Activated B cell treated with CpG ODN at 0.5 μM for 24 hours (primary cell): ENCODE measurements around the gene RXRB. TPM values are rescaled to one million over a fixed set of nuclear protein-coding genes. Genes with fewer than 3 reads are reported as not detected.

Source experiments
- ATAC-seq: fragments of 200-7000 bp; cut with Tn5 transposase; one replicate; pipeline ENCODE4 v1.10.0; 2021; ENCODE audit warnings: low read depth, mild to moderate bottlenecking, moderate library complexity
- CTCF ChIA-PET: fragments of 350-600 bp; sonication (Branson Sonifier 250); formaldehyde crosslinking; loops from one replicate; lab custom pipeline; 2021; ENCODE audit warnings: antibody characterized with exemption; lab: Charles Lee
- POLR2A ChIA-PET: fragments of 350-600 bp; sonication (Branson Sonifier 250); formaldehyde crosslinking; loops from one replicate; lab custom pipeline; 2021; ENCODE audit warnings: antibody characterized with exemption; lab: Charles Lee
- DNase-seq: peaks from one replicate; pipeline ENCODE4 v3.0.0; 2022
- H3K27ac Mint-ChIP-seq: one replicate; pipeline ENCODE4 v1.8.0; 2020; ENCODE audit warnings: mixed read lengths
- H3K27me3 Mint-ChIP-seq: one replicate; pipeline ENCODE4 v1.8.0; 2021; ENCODE audit warnings: mixed read lengths
- H3K36me3 Mint-ChIP-seq: one replicate; pipeline ENCODE4 v1.8.0; 2021; ENCODE audit warnings: low read depth, mixed read lengths
- H3K4me1 Mint-ChIP-seq: one replicate; pipeline ENCODE4 v1.8.0; 2021; ENCODE audit warnings: mixed read lengths
- H3K4me3 Mint-ChIP-seq: one replicate; pipeline ENCODE4 v1.8.0; 2020; ENCODE audit warnings: mild to moderate bottlenecking, mixed read lengths
- H3K9me3 Mint-ChIP-seq: one replicate; pipeline ENCODE4 v1.8.0; 2020; ENCODE audit warnings: mixed read lengths
- CTCF ChIP-seq: fragments of 200-600 bp; IDR thresholded peaks from one replicate; pipeline ENCODE4 v1.8.0; 2022; ENCODE audit warnings: antibody characterized with exemption, mild to moderate bottlenecking
- intact Hi-C: fragments of 100-400 bp; cut with micrococcal nuclease; formaldehyde crosslinking; loops from one replicate; pipeline ENCODE4 v1.15.1; 2024
- total RNA-seq: library from RNA; stranded (reverse); gene quantifications from 2 replicates; pipeline ENCODE4 v1.2.3, GENCODE V29; 2022

The RXRB gene
- total RNA-seq, 1 donor from 2014 or later, result 74.3 TPM

- intact Hi-C loops, result loop anchor here (1.0 to 2.0 kb wide), 2 partner anchors 14 to 15 kb away; partner anchors contain the start of gene RING1
- Mint-ChIP-seq H3K27me3 (peaks cover 18% of the 10 kb centered on the region), H3K36me3 (peaks cover 41% of the 10 kb centered on the region), H3K4me3 (peak overlapping the region; percentile 60), H3K9me3 (no peaks in the 10 kb centered on the region), H3K27ac (no peak overlapping the region), H3K4me1 (peaks cover 38% of the 10 kb centered on the region)
- DNase-seq (no peak), ATAC-seq (no peak)
- CTCF ChIA-PET, result no interaction called here
- POLR2A ChIA-PET, result interaction anchor here (0.8 kb wide), 2 partner anchors 10 to 15 kb away, joined by 3 read pairs; partner anchors contain the start of gene RING1
- TF ChIP-seq CTCF, result no peak
Observed at GRCh38 chr6:33193619-33194018, 6.8 kb downstream of the RXRB start.

GRCh38 chr6:33192671-33193602, 7.5 kb downstream of the RXRB start:
- no peak overlapping the region for H3K27ac Mint-ChIP-seq
- peaks cover 38% of the 10 kb centered on the region for H3K36me3 Mint-ChIP-seq
- intact Hi-C loops, result loop anchor here (1.0 to 2.0 kb wide), 2 partner anchors 14 to 16 kb away; partner anchors contain the start of gene RING1
- no peak for TF ChIP-seq CTCF
- H3K4me3 Mint-ChIP-seq, result peak overlapping the region; percentile 82
- DNase-seq (peak; percentile 42), ATAC-seq (peak; percentile 48)
- peaks cover 31% of the 10 kb centered on the region for H3K4me1 Mint-ChIP-seq
- ChIA-PET CTCF (no interaction called here), POLR2A (interaction anchor here (0.8 kb wide), 2 partner anchors 9 to 15 kb away, joined by 3 read pairs; partner anchors contain the start of gene RING1)
- H3K27me3 Mint-ChIP-seq, result peaks cover 23% of the 10 kb centered on the region
- H3K9me3 Mint-ChIP-seq, result no peaks in the 10 kb centered on the region

GRCh38 chr6:33192105-33192646, 8.3 kb downstream of the RXRB start, which contains the start of gene COL11A2:
TSS of gene COL11A2 (minus strand) at chr6:33192467. CDS start at chr6:33192240, 227 bp downstream.
- TF ChIP-seq CTCF, result no peak
- Mint-ChIP-seq H3K27me3 (peaks cover 29% of the 10 kb centered on the region), H3K9me3 (no peaks in the 10 kb centered on the region), H3K4me1 (peaks cover 27% of the 10 kb centered on the region), H3K36me3 (peaks cover 31% of the 10 kb centered on the region), H3K27ac (no peak within 1 kb of the TSS), H3K4me3 (peak within 1 kb of the TSS; percentile 82)
- peak; percentile 59 for ATAC-seq
- POLR2A ChIA-PET, result interaction anchor here (0.5 to 1.1 kb wide), 4 partner anchors 8 to 221 kb away, joined by 3 read pairs; partner anchors contain the start of gene RXRB
- intact Hi-C loops, result loop anchor here (2.0 kb wide), 1 partner anchor 17 kb away; the partner anchor contains the start of gene RING1
- DNase-seq, result no peak
- CTCF ChIA-PET, result interaction anchor here (0.6 kb wide), 1 partner anchor 311 kb away, joined by 3 read pairs; no protein-coding TSS in a partner anchor

GRCh38 chr6:33191383-33192104, 8.9 kb downstream of the RXRB start:
- no peak for TF ChIP-seq CTCF
- no peak for DNase-seq
- H3K4me3 Mint-ChIP-seq, result no peak overlapping the region
- no peak for ATAC-seq
- ChIA-PET POLR2A (interaction anchor here (0.5 to 1.1 kb wide), 4 partner anchors 8 to 220 kb away, joined by 3 read pairs; partner anchors contain the start of gene RXRB), CTCF (interaction anchor here (0.6 kb wide), 1 partner anchor 311 kb away, joined by 3 read pairs; no protein-coding TSS in a partner anchor)
- intact Hi-C loops, result loop anchor here (2.0 kb wide), 1 partner anchor 17 kb away; the partner anchor contains the start of gene RING1
- H3K27me3 Mint-ChIP-seq, result peaks cover 32% of the 10 kb centered on the region
- peaks cover 26% of the 10 kb centered on the region for H3K36me3 Mint-ChIP-seq
- no peak overlapping the region for H3K27ac Mint-ChIP-seq
- H3K9me3 Mint-ChIP-seq, result no peaks in the 10 kb centered on the region
- peaks cover 25% of the 10 kb centered on the region for H3K4me1 Mint-ChIP-seq
